Activated CD4-positive, alpha-beta memory T cell treated with anti-CD3 and anti-CD28 coated beads, Interleukin-2, amount 10 ng/mL, durations not matched to agents 7 days and 5 days (primary cell): ENCODE results near the gene ALOXE3. TPM values are rescaled to one million over a fixed set of nuclear protein-coding genes. Genes with fewer than 3 reads are reported as not detected.

Experiments
- CTCF ChIA-PET: fragments of 350-600 bp; sonication (Branson Sonifier 250); formaldehyde crosslinking; loops from one replicate; lab custom pipeline; 2021; ENCODE audit warnings: antibody characterized with exemption, inconsistent platforms; lab: Charles Lee
- POLR2A ChIA-PET: fragments of 350-600 bp; sonication (Branson Sonifier 250); formaldehyde crosslinking; loops from one replicate; lab custom pipeline; 2021; ENCODE audit warnings: antibody characterized with exemption; lab: Charles Lee
- DNase-seq: peaks from one replicate; pipeline ENCODE4 v3.0.0-alpha.2; 2020
- H3K27ac Mint-ChIP-seq: one replicate; pipeline ENCODE4 v1.8.0; 2021; ENCODE audit warnings: mild to moderate bottlenecking, mixed read lengths
- H3K27me3 Mint-ChIP-seq: one replicate; pipeline ENCODE4 v1.8.0; 2021; ENCODE audit warnings: mixed read lengths
- H3K36me3 Mint-ChIP-seq: one replicate; pipeline ENCODE4 v1.8.0; 2021; ENCODE audit warnings: low read depth, mixed read lengths
- H3K4me1 Mint-ChIP-seq: one replicate; pipeline ENCODE4 v1.8.0; 2021; ENCODE audit warnings: mixed read lengths
- H3K4me3 Mint-ChIP-seq: one replicate; pipeline ENCODE4 v1.8.0; 2021; ENCODE audit warnings: mild to moderate bottlenecking, mixed read lengths
- H3K9me3 Mint-ChIP-seq: one replicate; pipeline ENCODE4 v1.8.0; 2021; ENCODE audit warnings: mixed read lengths
- total RNA-seq, 2 experiments: library from RNA; stranded (reverse); gene quantifications; one replicate each; pipeline ENCODE4 v1.2.3, GENCODE V29; 2021

Gene ALOXE3
- not detected for total RNA-seq

DNA sequence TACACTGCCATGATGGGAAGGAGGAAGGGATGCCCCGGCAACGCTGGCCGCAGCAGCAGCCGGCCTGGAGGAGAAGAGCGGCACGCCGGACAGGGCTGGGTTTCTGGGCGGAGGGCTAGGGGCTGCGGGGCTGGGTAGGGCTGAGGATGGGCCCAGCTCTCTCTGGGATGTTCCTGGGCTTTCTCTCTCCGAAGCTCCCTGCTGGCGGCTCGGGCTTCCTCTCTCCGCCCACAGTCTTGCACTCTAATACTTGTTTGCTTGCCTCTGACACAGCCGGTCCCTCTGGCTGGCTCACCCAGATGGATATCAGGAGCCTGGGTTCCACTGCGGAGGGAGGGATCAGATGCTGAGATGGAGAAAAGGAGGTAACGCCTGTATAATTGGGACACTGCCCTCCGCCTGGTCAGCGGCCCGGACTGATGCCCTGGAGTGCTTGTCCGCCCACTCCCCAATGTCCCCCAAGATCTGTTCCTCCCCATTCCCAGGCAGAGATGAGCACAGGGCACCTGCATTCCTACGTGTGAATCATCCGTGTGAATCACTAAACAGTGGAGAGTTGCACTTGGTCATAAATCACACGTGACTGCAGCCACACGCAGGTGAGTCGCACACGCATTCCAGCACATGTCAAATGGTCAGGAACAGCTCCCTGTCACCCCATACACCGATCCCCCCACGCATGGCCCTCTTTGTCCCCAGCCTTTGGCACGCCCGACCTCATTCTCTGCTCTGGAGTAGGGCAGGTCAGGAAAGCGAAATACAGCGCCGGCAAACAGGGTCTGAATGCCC is at the start of gene ALOXE3:
Gene ALOXE3, minus strand, starts transcription at position 535 of the 789 bp plus-strand sequence. Its CDS starts 524 bp downstream, at position 11.
- CTCF ChIA-PET: interaction anchor here (0.7 to 4.0 kb wide), 28 partner anchors 9 to 534 kb away, joined by 3 to 68 read pairs (median 6); partner anchors contain the start of genes ALOX12B, KRABD2, MPDU1 and SLC25A35
- Mint-ChIP-seq H3K9me3 (no peaks in the 10 kb centered on the region), H3K4me3 (peak within 1 kb of the TSS; percentile 80), H3K36me3 (peaks cover 9% of the 10 kb centered on the region), H3K4me1 (peaks cover 48% of the 10 kb centered on the region), H3K27ac (peak within 1 kb of the TSS; percentile 89), H3K27me3 (peaks cover 57% of the 10 kb centered on the region)
- no peak for DNase-seq
- POLR2A ChIA-PET: interaction anchor here (0.9 to 3.5 kb wide), 11 partner anchors 8 to 432 kb away, joined by 3 to 49 read pairs (median 13); partner anchors contain the start of genes AURKB, BORCS6, CTC1 and PFAS

GRCh38 chr17:8167526-8167925 is 49.2 kb upstream of the ALOXE3 start:
- no peaks in the 10 kb centered on the region for H3K9me3 Mint-ChIP-seq
- H3K27me3 Mint-ChIP-seq: no peaks in the 10 kb centered on the region
- no peak overlapping the region for H3K27ac Mint-ChIP-seq
- DNase-seq: no peak
- peaks cover 34% of the 10 kb centered on the region for H3K4me1 Mint-ChIP-seq
- POLR2A ChIA-PET: interaction anchor here (0.7 to 2.0 kb wide), 5 partner anchors 8 to 45 kb away, joined by 3 to 7 read pairs (median 4); no protein-coding TSS in a partner anchor
- no peaks in the 10 kb centered on the region for H3K36me3 Mint-ChIP-seq
- H3K4me3 Mint-ChIP-seq: no peak overlapping the region
- CTCF ChIA-PET: interaction anchor here (0.5 to 1.5 kb wide), 5 partner anchors 9 to 74 kb away, joined by 3 to 7 read pairs (median 3); partner anchors contain the start of gene BORCS6

GRCh38 chr17:8166731-8167130 is 48.4 kb upstream of the ALOXE3 start:
- Mint-ChIP-seq H3K4me1 (peaks cover 32% of the 10 kb centered on the region), H3K36me3 (peaks cover 2% of the 10 kb centered on the region), H3K4me3 (no peak overlapping the region), H3K27me3 (no peaks in the 10 kb centered on the region), H3K27ac (no peak overlapping the region), H3K9me3 (no peaks in the 10 kb centered on the region)
- POLR2A ChIA-PET: interaction anchor here (2.0 kb wide), 1 partner anchor 10 kb away, joined by 7 read pairs; no protein-coding TSS in a partner anchor
- DNase-seq: no peak
- CTCF ChIA-PET: no interaction called here

DNA sequence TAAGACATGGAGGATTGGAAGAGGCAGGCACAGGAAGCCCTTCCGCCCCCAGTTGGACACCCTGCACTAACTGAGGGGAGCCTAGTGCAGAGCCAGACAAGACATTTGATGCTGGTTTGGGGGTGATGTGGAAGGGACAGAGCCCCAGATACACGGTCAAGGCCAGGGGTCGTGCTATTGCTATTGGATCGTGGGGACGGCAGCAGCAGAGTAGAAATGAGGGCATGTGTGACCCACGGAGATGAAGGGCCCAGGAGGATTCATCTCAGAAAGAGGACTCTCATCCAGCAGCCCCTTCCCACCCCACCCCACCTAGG is 46.5 kb upstream of the ALOXE3 start:
- CTCF ChIA-PET: interaction anchor here (1.3 kb wide), 1 partner anchor 9 kb away, joined by 5 read pairs; no protein-coding TSS in a partner anchor
- Mint-ChIP-seq H3K4me1 (peaks cover 45% of the 10 kb centered on the region), H3K36me3 (peaks cover 22% of the 10 kb centered on the region), H3K9me3 (no peaks in the 10 kb centered on the region), H3K27ac (peak overlapping the region; percentile 98), H3K4me3 (peak overlapping the region; percentile 76), H3K27me3 (no peaks in the 10 kb centered on the region)
- POLR2A ChIA-PET: interaction anchor here (0.7 to 16.5 kb wide), 20 partner anchors 10 to 322 kb away, joined by 3 to 653 read pairs (median 6); partner anchors contain the start of genes AURKB, BORCS6, CNTROB and CTC1
- no peak for DNase-seq

- Mint-ChIP-seq H3K27me3 (no peaks in the 10 kb centered on the region), H3K27ac (peak overlapping the region; percentile 98), H3K9me3 (no peaks in the 10 kb centered on the region), H3K36me3 (peaks cover 26% of the 10 kb centered on the region), H3K4me1 (peaks cover 50% of the 10 kb centered on the region), H3K4me3 (peak overlapping the region; percentile 76)
- ChIA-PET CTCF (interaction anchor here (0.8 to 1.3 kb wide), 6 partner anchors 9 to 70 kb away, joined by 3 to 5 read pairs (median 4); no protein-coding TSS in a partner anchor), POLR2A (interaction anchor here (0.7 to 16.5 kb wide), 22 partner anchors 10 to 321 kb away, joined by 3 to 653 read pairs (median 6); partner anchors contain the start of genes AURKB, BORCS6, CNTROB and CTC1)
- DNase-seq: peak; percentile 85
These were observed 45.9 kb upstream of the ALOXE3 start for GRCh38 chr17:8163978-8164814.

- Mint-ChIP-seq H3K4me1 (peaks cover 57% of the 10 kb centered on the region), H3K36me3 (peaks cover 33% of the 10 kb centered on the region), H3K9me3 (no peaks in the 10 kb centered on the region), H3K27ac (peak overlapping the region; percentile 98), H3K4me3 (peak overlapping the region; percentile 76), H3K27me3 (no peaks in the 10 kb centered on the region)
- ChIA-PET POLR2A (interaction anchor here (0.7 to 16.5 kb wide), 24 partner anchors 9 to 321 kb away, joined by 3 to 653 read pairs (median 6); partner anchors contain the start of genes BORCS6, CNTROB, CTC1 and HES7), CTCF (interaction anchor here (0.8 to 1.3 kb wide), 7 partner anchors 10 to 69 kb away, joined by 3 to 5 read pairs (median 3); no protein-coding TSS in a partner anchor)
- DNase-seq: no peak
These were observed 45.0 kb upstream of the ALOXE3 start for GRCh38 chr17:8162997-8163977.

DNA sequence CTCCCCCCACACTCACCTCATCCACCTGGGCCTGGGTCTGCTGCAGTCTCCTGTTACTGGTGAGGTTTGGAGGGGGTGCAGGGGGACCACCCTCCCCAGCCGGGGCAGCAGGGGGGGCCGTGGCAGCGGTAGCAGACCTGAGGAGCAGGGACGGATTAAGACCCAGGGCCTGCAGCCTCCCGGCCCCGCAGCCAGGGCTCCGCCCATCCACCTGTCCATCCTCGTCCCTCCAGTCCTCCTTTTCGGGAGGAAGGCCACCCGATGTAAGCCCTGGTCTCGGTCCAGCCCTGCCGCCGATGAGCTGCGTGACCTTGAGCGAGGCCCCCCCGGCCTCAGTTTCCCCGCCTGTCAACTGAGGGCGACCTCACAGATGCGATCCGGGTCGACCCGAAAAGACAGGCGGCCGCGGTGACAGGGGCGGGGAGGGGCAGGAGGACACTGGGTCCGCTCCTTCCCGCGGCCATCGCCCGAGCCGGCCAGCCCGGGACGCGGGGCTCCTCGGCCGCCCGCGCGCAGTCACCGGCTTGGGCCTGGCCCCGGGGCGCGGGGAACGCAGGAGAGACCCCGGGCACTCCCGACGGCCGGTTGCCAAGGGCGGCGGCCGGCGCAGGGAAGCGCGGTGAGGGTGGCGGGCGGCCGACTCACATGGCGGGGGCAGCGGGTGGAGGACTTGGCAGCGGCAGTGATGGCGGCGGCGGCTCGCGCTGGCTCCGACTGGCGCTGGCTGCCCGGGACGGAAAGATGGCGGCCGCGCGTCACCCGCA is 44.1 kb upstream of the ALOXE3 start, which contains the start of gene VAMP2:
Gene VAMP2, minus strand, starts transcription at position 716 of the 764 bp plus-strand sequence. Its CDS starts 69 bp downstream, at position 647.
- Mint-ChIP-seq H3K4me1 (peaks cover 59% of the 10 kb centered on the region), H3K27me3 (no peaks in the 10 kb centered on the region), H3K36me3 (peaks cover 34% of the 10 kb centered on the region), H3K4me3 (peak within 1 kb of the TSS; percentile 81), H3K9me3 (no peaks in the 10 kb centered on the region), H3K27ac (peak within 1 kb of the TSS; percentile 98)
- ChIA-PET CTCF (interaction anchor here (1.3 to 7.0 kb wide), 2 partner anchors 25 to 43 kb away, joined by 3 to 44 read pairs; partner anchors contain the start of gene ALOXE3), POLR2A (interaction anchor here (0.7 to 16.5 kb wide), 11 partner anchors 11 to 133 kb away, joined by 3 to 653 read pairs (median 7); partner anchors contain the start of genes CTC1, PFAS, SLC25A35 and TMEM107)
- DNase-seq: peak; percentile 89

GRCh38 chr17:8161289-8162232 is 43.2 kb upstream of the ALOXE3 start:
- H3K27me3 Mint-ChIP-seq: no peaks in the 10 kb centered on the region
- H3K36me3 Mint-ChIP-seq: peaks cover 34% of the 10 kb centered on the region
- H3K9me3 Mint-ChIP-seq: no peaks in the 10 kb centered on the region
- H3K4me1 Mint-ChIP-seq: peaks cover 59% of the 10 kb centered on the region
- no peak for DNase-seq
- peak overlapping the region; percentile 91 for H3K27ac Mint-ChIP-seq
- ChIA-PET POLR2A (interaction anchor here (0.6 to 16.5 kb wide), 13 partner anchors 10 to 88 kb away, joined by 3 to 653 read pairs (median 6); partner anchors contain the start of genes CTC1, PFAS and TMEM107), CTCF (interaction anchor here (1.3 to 7.0 kb wide), 3 partner anchors 9 to 42 kb away, joined by 3 to 44 read pairs (median 3); partner anchors contain the start of genes ALOXE3 and PER1)
- peak overlapping the region; percentile 81 for H3K4me3 Mint-ChIP-seq

DNA sequence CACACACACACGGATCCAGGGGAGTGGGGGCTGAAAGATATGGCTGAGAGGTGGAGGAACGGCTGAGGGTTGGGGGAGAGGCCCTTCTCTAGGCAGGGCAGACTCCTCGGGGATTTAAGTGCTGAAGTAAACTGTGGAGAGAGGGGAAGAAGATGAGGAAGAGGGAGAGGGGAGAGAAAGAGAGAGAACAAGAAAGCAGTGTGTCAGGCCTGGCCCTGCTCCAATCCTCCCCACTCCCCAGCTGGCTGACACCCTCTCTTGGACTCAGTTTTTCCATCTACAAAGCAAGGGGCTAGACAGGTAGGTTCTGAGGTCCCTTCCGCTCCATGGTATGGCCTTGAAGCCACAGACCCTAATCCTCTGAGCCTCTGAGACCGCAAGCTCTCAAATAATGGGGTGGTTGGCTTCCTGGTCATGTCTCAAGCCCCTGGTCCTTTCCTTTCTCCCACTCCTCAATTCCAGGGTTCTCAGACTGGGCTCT is 42.5 kb upstream of the ALOXE3 start:
- ChIA-PET POLR2A (interaction anchor here (0.7 to 16.5 kb wide), 10 partner anchors 9 to 89 kb away, joined by 3 to 653 read pairs (median 6); partner anchors contain the start of genes PFAS and TMEM107), CTCF (interaction anchor here (1.5 to 7.0 kb wide), 2 partner anchors 9 to 41 kb away, joined by 3 to 44 read pairs; partner anchors contain the start of genes ALOXE3 and PER1)
- Mint-ChIP-seq H3K36me3 (peaks cover 34% of the 10 kb centered on the region), H3K27ac (peak overlapping the region; percentile 91), H3K4me1 (peaks cover 59% of the 10 kb centered on the region), H3K27me3 (no peaks in the 10 kb centered on the region), H3K9me3 (no peaks in the 10 kb centered on the region), H3K4me3 (peak overlapping the region; percentile 81)
- no peak for DNase-seq
